Stomach (tissue), 9 donors: Measurements from ENCODE around the gene DRC3. TPM values are rescaled to one million over a fixed set of nuclear protein-coding genes. Genes with fewer than 3 reads are reported as not detected.

Experiments used
- DNase-seq, 2 donors: peaks; one replicate each; pipeline versions ENCODE4 v3.0.0 to v3.0.0-alpha.2; 2013 to 2019
- H3K27ac ChIP-seq, 5 donors: fragments of 200-600 bp in 4 of 5; sonication (generic) in 4 of 5; one replicate each; pipeline ENCODE4 v1.5.1; 2013 to 2019; ENCODE audit warnings: mild to moderate bottlenecking in 1 of 5, moderate library complexity in 1 of 5
- H3K27me3 ChIP-seq, 3 donors: fragments of 200-600 bp; sonication (generic); one replicate each; pipeline ENCODE4 v1.5.1; 2017 to 2019; ENCODE audit warnings: mixed run types in 1 of 3
- H3K36me3 ChIP-seq, 4 donors: fragments of 200-600 bp; sonication (generic); 1 replicate in 3 of 4; 2 replicates in 1 of 4; pipeline ENCODE4 v1.5.1; 2016 to 2019
- H3K4me1 ChIP-seq, 4 donors: fragments of 200-600 bp; sonication (generic); one replicate each; pipeline ENCODE4 v1.5.1; 2016 to 2019
- H3K4me3 ChIP-seq, 4 donors: fragments of 200-600 bp; sonication (generic) in 3 of 4; one replicate each; pipeline ENCODE4 v1.5.1; 2016 to 2019; ENCODE audit warnings: mild to moderate bottlenecking in 1 of 4
- H3K9me3 ChIP-seq, 4 donors: fragments of 200-600 bp; sonication (generic); one replicate each; pipeline ENCODE4 v1.5.1; 2016 to 2019
- EP300 ChIP-seq: sonication (generic); formaldehyde crosslinking; IDR thresholded peaks from one replicate; pipeline ENCODE4 v1.6.1; 2017; ENCODE audit warnings: antibody characterized with exemption
- POLR2A ChIP-seq, 4 donors: fragments of 450-650 bp; IDR thresholded peaks; one replicate each; pipeline ENCODE4 v1.6.1; 2016; ENCODE audit warnings: antibody characterized with exemption in 4 of 4, control low read depth in 2 of 4, mild to moderate bottlenecking in 1 of 4, moderate library complexity in 1 of 4
- POLR2AphosphoS5 ChIP-seq, 3 donors: sonication (generic); formaldehyde crosslinking; IDR thresholded peaks; one replicate each; pipeline ENCODE4 v1.6.1; 2016; ENCODE audit warnings: antibody characterized with exemption in 3 of 3
- WGBS, 5 donors: extraction: QIAGEN DNeasy Blood & Tissue Kit in 3 of 5; methylation state at CpG; one replicate each; pipeline versions ENCODE4 v1.1.5 to v1.1.7; 2013 to 2018; 5-methylcytosine and 5-hydroxymethylcytosine counted together
- intact Hi-C: fragments of 100-400 bp; cut with DNase I; formaldehyde crosslinking; loops from one replicate; pipeline ENCODE4 v1.15.1; 2023; ENCODE audit warnings: low total_unique reads
- polyA plus RNA-seq, 3 donors: library from polyadenylated mRNA; stranded (reverse); fragments of 200-250 nt; gene quantifications; one replicate each; pipeline ENCODE4 v1.2.3, GENCODE V29; 2013
- total RNA-seq, 5 donors: library from RNA; depleted of rRNA; stranded (reverse); fragments of >200 nt; gene quantifications; one replicate each; pipeline versions ENCODE4 v1.1.0 to v1.2.3, GENCODE V29; 2014 to 2016
- TF ChIP-seq, protein P1 (sequence below), 7 experiments: fragments of 450-650 bp in 4 of 7; fragments of 200-600 bp in 3 of 7; sonication (generic) in 3 of 7; IDR thresholded peaks; one replicate each; pipeline ENCODE4 v1.5.1; 2016 to 2019; ENCODE audit warnings: antibody characterized with exemption in 7 of 7, control low read depth in 2 of 7, mild to moderate bottlenecking in 1 of 7
- donor health status: healthy with polysubstance abuse.
- donor health status: Bipolar disorder and iron deficiency.
- donor health status: healthy.

The DRC3 gene
- total and polyA plus RNA-seq, 8 donors: 1.1 to 16.5 (median 1.7) TPM; not detected in 1

DNA sequence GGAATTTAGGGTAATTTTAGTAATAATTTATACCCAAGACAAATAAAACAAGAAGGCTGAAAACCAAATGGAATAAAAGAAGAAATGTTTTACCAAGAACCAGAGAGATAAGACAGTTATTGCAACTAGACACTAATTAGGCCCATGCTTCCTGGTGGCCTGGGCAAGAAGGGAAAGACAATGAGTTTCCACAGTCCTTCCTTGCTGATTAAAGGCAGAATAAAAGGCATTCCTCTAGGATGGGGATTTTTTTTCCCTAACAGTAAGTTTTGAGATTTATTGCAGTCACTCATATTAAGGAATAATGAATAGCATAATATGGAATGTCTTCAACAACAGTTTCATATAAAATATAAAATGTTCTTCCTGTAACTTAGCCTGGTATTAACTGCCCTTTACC is 42.0 kb upstream of the DRC3 start:
- TF ChIP-seq POLR2A (IDR thresholded peaks at IDR 0.05) (no peak), POLR2AphosphoS5 (IDR thresholded peaks at IDR 0.05) (no peak), EP300 (no peak)
- TF ChIP-seq, protein P1, sequence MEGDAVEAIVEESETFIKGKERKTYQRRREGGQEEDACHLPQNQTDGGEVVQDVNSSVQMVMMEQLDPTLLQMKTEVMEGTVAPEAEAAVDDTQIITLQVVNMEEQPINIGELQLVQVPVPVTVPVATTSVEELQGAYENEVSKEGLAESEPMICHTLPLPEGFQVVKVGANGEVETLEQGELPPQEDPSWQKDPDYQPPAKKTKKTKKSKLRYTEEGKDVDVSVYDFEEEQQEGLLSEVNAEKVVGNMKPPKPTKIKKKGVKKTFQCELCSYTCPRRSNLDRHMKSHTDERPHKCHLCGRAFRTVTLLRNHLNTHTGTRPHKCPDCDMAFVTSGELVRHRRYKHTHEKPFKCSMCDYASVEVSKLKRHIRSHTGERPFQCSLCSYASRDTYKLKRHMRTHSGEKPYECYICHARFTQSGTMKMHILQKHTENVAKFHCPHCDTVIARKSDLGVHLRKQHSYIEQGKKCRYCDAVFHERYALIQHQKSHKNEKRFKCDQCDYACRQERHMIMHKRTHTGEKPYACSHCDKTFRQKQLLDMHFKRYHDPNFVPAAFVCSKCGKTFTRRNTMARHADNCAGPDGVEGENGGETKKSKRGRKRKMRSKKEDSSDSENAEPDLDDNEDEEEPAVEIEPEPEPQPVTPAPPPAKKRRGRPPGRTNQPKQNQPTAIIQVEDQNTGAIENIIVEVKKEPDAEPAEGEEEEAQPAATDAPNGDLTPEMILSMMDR (IDR thresholded peaks at IDR 0.05): no peak
- Histone ChIP-seq H3K9me3 (no peaks in the 10 kb centered on the region), H3K4me3 (no peak overlapping the region), H3K27me3 (no peaks in the 10 kb centered on the region), H3K27ac (no peak overlapping the region), H3K36me3 (no peaks in the 10 kb centered on the region), H3K4me1 (peaks cover 11 to 86% (median 54%) of the 10 kb centered on the region in 4 donors)
- DNase-seq: no peak
- intact Hi-C loops: no loop called here

GRCh38 chr17:17931159-17931558 is 41.5 kb upstream of the DRC3 start:
- H3K27me3 ChIP-seq: no peaks in the 10 kb centered on the region
- no peak for DNase-seq
- H3K9me3 ChIP-seq: no peaks in the 10 kb centered on the region
- 76 to 93% (median 84%) methylated on average over 2 of the region's 2 CpGs for WGBS, 5 donors
- H3K27ac ChIP-seq: no peak overlapping the region
- intact Hi-C loops: no loop called here
- H3K4me1 ChIP-seq: peaks cover 16 to 87% (median 58%) of the 10 kb centered on the region in 4 donors
- no peaks in the 10 kb centered on the region for H3K36me3 ChIP-seq
- TF ChIP-seq EP300 (no peak), POLR2AphosphoS5 (IDR thresholded peaks at IDR 0.05) (no peak), POLR2A (IDR thresholded peaks at IDR 0.05) (no peak)
- TF ChIP-seq, protein P1 (IDR thresholded peaks at IDR 0.05): no peak
- no peak overlapping the region for H3K4me3 ChIP-seq

- Histone ChIP-seq H3K4me3 (no peak overlapping the region), H3K27me3 (no peaks in the 10 kb centered on the region), H3K9me3 (no peaks in the 10 kb centered on the region), H3K27ac (no peak overlapping the region), H3K4me1 (peaks cover 11 to 86% (median 53%) of the 10 kb centered on the region in 4 donors), H3K36me3 (no peaks in the 10 kb centered on the region)
- intact Hi-C loops: no loop called here
- DNase-seq: no peak
- TF ChIP-seq POLR2AphosphoS5 (IDR thresholded peaks at IDR 0.05) (no peak), POLR2A (IDR thresholded peaks at IDR 0.05) (no peak), EP300 (no peak)
- TF ChIP-seq, protein P1 (IDR thresholded peaks at IDR 0.05): no peak
These were observed 38.9 kb upstream of the DRC3 start for GRCh38 chr17:17933775-17934174.

GRCh38 chr17:17934214-17934613 is 38.4 kb upstream of the DRC3 start:
- no peak overlapping the region for H3K27ac ChIP-seq
- H3K9me3 ChIP-seq: no peaks in the 10 kb centered on the region
- H3K36me3 ChIP-seq: no peaks in the 10 kb centered on the region
- no peak overlapping the region for H3K4me3 ChIP-seq
- TF ChIP-seq POLR2A (IDR thresholded peaks at IDR 0.05) (no peak), POLR2AphosphoS5 (IDR thresholded peaks at IDR 0.05) (no peak), EP300 (no peak)
- TF ChIP-seq, protein P1 (IDR thresholded peaks at IDR 0.05): no peak
- peaks cover 11 to 86% (median 51%) of the 10 kb centered on the region in 4 donors for H3K4me1 ChIP-seq
- intact Hi-C loops: no loop called here
- DNase-seq: no peak
- WGBS, 5 donors: 76 to 86% (median 80%) methylated on average over 2 of the region's 2 CpGs
- H3K27me3 ChIP-seq: no peaks in the 10 kb centered on the region
